LHCN-M2 (cell line): ENCODE measurements around the gene PTPRCAP. TPM values are rescaled to one million over a fixed set of nuclear protein-coding genes. Genes with fewer than 3 reads are reported as not detected.

Source experiments
- DNase-seq: peaks from one replicate; pipeline ENCODE4 v3.0.0-alpha.2; 2012; ENCODE audit warnings: low read depth
- total RNA-seq: library from RNA; depleted of rRNA; stranded (reverse); fragments of >200 nt; gene quantifications from 2 replicates; pipeline ENCODE4 v1.2.3, GENCODE V29; 2014

Gene PTPRCAP
- total RNA-seq, 1 experiment from 2014 or later, result 0.75 TPM

DNA sequence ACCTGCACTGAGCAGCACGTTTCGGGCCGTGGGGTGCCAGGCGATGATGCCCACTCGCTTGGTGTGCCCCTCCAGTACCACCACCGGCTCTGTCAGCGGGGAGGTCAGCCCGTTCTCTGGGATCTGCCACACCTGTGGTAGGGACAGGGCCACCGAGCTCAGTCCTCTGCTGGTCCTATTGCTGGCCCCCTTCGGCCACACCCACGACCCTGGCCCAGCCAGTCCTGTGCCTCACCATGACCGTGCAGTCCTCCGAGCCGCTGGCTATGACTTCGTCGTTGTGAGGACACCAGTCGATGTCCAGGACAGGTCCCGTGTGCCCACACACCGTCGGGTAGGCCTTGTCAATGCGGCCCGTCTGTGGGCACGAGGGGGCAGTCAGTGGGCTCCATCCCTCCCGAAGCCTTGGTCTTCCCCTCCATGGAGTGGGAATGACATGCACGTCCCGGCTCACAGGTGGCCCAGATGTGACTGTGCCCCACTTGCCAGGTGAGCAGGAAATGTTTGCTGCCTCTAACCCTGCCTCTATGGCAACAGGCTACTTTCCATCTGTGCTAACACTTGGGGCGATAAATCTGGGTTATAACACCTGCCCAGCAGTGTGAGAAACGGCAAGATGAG lies 4.4 kb upstream of the PTPRCAP start:
- no peak for DNase-seq

DNA sequence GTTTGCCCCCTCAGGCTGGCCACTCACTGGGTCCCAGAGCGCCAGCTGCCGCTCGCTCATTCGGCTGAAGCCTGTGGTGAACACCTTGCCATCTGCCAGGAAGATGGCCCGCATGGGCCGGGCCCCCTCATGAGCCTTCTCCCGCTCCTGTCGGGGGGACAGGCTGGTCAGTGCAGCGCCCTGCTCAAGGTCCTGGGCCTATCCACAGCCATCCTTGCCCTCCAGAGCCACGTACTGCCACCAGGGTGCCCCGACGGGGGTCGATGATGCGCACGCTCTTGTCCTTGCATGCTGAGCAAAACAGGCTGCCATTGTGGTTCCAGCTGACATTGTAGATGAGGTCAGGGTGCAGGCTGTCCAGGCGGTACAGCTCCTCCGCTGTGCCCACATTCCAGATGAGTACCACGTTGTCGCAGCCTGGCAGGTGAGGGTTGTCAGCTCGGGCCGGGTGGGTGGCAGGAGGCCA lies 3.6 kb upstream of the PTPRCAP start:
- no peak for DNase-seq

DNA sequence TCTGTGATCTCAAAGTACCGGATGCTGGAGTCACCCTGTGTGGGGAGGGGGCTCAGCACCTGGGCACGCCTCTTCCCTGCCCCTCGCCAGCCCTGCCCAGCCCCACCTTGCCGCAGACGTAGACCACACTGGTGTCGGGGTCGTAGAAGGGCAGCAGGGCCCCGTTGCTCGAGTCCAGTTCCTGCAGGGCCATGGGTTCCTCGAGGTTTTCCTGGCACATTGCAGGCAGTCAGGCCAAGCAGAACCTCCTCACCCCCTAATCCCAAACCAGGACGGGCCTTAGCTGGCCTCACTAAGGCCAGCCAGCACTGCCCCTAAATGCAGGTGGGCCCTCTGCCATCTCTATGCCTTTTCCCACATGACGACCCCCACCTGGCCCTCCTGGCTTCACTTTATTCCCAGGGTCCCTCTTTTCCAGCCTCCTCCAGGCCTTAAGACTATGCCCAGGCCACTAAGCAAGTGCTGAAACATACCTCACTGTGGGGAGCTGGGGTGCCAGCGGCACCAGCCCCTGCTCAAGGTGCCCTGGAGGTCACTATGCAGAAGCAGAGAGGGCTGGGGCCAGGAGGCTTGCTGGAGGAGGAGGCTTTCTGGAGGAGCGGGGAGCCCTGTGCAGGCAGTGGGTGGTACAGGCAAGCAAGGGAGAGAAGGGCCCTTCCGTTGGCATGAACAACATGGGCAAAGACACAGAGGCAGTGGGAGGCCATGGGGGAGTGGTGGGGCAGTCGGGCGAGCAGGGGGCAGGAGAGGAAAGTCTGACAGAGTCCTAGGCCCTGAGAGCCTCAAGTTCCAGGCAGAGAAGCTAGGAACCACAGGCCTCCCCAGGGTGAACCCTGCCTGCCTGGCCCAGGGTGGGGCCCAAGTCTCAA lies 3.0 kb upstream of the PTPRCAP start:
- no peak for DNase-seq

DNA sequence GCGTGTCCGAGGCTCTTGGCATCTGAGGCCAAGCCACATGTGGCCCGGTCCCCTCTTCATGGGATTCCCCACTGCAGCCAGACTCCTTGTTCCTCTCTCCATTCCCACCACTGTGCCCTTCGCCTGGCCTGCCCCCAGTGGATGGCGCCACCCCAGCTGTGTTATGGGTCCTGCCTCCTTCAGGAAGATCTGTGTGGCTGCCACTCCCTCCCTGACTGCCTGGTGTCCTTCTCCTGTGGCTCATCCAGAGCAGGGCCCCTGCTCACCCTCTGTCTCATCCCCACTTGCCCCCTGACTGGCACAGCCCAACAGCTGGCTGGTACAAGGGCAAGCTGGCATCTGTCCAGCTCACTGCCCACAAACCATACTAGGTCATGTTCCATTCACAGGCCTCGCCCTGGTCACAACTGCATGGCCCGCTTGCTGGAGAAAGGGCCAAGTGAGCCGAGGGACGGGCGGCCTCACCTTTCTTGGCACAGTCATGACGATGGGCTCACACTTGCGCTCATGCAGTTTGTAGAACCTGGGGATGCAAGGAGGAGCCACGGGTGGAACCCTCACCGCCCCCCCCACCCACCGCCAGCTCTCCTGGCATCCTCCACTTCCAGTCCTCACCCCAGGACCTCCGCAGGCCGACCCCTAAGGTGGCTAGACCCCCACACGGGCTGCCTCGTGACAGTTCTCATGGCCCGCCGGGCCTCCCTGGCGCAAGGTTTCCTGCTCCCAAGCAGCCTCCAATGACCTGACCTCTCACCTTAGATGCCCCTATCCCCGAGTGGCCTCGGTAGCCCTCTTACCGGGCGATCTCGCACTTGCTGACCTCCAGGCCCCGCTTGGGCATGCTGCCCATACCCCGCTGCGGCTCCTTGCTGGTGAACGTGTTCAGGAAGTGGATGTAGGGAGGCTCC lies 2.1 kb upstream of the PTPRCAP start:
- DNase-seq, result peak; percentile 93

DNA sequence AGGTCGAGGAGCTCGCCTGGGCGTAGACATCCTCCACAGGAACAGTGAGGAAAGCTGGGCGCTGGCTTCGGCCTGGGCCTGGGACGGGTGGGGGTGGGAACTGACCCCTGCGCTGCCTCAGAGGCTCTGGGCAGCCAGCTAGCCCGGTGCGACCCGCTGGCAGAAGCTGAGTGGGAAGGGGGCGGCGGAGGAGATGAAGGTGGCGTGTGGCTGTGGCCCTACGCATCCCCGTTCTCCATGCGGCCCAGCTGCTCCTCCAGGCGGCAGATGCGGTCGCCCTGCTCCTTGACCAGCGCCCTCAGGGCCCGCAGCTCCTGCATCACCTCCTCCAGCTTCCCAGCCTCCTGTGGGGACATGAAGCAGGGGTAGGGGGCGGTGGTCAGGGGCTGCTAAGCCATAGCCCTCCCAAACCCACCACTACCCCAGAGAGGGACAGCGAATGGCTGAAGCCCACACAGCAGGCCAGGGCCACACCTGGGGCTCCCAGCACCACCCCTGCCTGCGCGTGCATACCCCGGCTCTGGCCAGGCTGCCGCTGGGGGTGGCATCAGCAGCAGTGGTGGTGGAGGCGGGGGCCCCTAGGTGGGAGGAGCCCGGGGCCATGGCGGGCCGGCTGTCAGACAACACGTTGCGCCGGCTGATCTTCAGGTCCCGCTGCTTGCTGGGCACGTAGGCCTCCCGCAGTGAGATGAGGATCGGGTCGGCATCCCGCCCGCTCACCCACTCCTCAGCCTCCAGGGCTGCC lies 848 bp upstream of the PTPRCAP start:
- no peak for DNase-seq

DNA sequence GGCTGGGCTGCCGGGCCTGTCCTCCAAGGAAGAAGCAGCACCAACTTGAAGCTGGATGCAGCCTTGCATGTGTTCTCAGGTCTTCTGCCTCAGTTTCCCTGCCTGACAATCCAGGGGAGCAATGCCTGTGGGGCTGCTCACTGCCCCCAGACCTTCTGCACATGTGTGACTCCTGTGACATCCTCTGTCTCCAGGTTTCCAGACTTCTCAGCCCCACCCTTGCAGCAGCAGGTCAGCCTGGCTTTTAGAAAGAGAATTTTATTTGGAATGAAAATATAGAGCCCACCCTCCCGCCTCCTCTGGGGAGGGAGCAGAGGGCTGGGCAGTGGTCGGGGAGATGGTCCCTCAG lies 301 bp upstream of the PTPRCAP start:
- no peak for DNase-seq

DNA sequence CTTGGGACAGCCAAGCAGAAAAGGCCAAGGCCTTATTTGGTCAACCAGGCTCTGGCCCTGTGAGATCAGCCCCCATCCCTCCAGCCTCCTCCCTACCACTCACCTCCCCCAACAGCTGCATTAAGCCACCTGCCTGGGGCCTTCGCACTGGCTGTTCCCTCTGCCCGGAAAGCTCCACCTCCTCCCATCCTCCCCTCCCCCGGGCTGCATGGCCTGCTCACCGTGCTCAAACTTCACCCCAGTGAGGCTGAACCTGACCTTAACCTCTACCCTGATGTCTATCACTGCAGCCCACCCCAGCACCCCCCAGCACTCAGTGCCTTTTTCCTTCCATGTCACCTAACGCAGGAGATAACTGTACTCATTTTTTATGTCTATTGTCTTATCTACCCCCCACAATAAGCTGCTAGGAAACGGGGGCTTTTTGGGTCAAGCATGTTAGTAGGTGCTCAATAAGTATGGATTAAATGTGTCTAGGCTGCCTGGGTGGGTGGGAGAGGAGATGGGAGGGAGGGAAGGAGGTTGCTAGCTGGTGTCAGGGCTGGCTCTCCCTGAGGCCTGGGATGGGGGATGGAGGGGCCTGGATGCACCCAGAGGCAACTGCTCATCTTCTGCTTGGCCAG lies 912 bp downstream of the PTPRCAP start:
- peak; percentile 83 for DNase-seq

DNA sequence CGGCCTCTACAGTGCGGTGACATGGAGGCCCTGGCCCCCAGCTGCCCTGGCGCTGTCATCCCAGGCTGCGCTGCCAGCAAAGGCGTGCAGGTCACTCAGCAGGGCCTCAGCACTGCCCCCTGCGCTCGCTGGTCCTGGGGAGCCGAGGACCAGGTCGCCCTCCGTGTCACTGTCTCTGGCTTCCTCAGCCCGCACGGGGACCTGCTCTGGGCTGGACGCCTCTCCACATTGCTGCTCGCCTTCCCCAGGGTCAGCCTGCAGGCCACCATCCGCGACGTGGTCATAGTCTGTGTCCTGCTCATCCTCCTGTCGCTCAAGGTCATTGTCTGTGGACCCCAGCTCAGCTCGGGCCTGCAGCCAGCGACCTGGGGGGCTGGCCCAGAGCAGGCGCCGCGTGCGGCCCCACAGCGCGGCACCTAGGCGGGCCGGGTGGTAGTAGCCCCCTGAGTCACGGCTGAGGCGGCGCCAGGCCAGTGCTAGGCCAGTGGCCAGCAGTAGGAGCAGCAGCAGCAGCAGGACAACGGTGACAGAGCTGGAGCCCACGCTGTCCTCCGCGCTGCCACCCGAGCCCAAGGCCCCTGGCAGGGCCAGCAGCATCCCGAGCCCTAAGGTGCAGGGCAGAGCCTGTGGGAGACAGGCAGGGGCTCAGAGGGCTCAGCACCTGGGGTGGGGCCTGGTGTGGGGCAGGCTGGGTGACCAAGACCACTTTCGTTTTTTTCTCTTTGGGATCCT lies 1.6 kb downstream of the PTPRCAP start:
- no peak for DNase-seq

DNA sequence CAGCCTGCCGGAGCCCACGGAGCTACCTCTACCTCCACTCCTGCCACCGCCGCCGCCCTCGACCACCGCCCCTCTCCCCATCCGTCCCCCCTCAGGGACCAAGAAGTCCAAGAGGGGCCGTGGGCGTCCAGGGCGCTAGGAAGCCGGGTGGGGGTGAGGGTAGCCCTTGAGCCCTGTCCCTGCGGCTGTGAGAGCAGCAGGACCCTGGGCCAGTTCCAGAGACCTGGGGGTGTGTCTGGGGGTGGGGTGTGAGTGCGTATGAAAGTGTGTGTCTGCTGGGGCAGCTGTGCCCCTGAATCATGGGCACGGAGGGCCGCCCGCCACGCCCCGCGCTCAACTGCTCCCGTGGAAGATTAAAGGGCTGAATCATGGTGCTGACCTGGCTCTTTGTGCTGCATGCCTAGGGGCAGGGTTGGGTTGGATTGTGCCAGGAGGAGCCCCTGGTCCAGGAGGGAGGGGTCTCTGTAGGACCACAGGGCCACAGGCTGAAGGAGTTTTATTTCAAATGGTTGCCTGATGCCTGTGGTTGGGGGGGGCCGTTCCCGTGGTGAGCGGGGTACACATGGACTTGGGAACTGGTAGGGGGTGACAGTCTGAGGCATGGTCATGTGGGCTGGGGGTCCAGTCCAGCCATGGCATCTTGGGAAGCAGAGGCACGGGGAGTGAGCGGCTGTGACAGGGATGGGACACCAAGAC lies 2.3 kb downstream of the PTPRCAP start:
- DNase-seq, result peak; percentile 43

DNA sequence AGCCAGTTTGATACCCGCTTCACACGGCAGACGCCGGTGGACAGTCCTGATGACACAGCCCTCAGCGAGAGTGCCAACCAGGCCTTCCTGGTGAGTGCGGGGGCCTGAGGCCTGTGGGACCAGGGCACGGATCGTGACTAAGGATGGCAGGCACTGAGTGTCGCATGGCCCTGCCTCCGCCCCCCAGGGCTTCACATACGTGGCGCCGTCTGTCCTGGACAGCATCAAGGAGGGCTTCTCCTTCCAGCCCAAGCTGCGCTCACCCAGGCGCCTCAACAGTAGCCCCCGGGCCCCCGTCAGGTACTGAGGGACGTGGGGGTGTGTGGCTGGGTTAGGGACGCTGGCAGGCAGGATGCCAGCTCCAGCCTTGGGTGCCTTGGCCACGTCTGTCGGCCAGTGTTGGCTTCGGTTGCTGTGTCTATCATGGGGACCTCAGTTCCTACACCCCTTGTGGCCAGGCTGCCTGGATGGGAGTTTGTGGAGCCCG lies 3.0 kb downstream of the PTPRCAP start:
- no peak for DNase-seq

DNA sequence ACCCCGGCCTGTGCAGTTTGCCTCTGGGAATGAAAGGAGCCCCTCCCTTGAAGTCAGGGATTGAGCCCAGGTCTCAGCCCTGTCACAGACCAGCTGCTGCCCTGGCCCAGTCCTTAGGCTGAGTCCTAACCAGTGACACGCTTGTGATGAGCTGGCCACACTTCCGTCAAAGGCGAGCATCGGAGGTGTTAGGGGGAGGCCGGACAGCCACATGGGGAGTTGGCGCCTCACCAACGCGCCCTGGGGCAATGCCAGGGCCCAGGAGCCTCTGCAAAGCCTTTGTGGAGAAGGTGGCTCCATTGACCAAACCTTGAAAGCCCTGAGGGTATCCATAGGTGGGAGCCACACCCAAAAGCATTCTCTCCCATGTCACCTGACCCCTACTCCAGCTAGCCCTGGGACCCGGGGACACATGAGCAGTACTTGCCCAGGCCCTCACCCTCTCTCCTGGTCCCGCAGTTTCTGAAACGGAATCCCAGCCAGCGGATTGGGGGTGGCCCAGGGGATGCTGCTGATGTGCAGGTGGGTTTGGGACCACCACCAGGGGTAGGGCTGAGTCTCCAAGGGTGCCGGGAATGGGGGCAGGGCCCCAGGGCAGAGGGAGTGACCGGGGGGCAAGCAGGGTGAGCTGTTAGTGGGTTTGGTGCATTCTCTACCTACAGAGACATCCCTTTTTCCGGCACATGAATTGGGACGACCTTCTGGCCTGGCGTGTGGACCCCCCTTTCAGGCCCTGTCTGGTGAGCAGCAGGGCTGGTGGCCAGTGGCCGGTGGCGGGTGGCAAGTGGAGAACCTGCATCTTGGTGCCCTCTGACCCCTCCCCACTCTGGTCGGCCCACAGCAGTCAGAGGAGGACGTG lies 3.7 kb downstream of the PTPRCAP start:
- no peak for DNase-seq

DNA sequence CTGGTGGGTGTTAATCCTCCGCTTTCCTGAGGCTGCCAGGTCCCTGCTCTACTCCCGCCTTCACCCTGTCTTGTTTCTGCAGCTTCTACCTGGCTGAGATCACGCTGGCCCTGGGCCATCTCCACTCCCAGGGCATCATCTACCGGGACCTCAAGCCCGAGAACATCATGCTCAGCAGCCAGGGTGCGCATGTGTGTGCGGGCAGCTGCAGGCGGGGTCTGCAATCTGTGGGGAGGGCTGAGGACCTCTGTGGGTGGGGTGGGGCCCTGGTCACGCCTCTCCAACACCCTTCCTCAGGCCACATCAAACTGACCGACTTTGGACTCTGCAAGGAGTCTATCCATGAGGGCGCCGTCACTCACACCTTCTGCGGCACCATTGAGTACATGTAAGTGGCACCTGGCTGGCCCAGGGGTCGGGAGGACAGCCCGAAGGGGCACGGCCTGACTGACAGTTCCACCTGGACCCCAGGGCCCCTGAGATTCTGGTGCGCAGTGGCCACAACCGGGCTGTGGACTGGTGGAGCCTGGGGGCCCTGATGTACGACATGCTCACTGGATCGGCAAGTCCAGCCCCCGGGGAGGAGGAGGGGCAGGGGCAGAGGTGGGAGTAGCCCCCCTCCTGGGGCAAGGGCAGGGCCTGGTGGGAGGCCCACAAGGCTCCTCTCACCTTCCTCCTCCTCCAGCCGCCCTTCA lies 4.7 kb downstream of the PTPRCAP start:
- no peak for DNase-seq

DNA sequence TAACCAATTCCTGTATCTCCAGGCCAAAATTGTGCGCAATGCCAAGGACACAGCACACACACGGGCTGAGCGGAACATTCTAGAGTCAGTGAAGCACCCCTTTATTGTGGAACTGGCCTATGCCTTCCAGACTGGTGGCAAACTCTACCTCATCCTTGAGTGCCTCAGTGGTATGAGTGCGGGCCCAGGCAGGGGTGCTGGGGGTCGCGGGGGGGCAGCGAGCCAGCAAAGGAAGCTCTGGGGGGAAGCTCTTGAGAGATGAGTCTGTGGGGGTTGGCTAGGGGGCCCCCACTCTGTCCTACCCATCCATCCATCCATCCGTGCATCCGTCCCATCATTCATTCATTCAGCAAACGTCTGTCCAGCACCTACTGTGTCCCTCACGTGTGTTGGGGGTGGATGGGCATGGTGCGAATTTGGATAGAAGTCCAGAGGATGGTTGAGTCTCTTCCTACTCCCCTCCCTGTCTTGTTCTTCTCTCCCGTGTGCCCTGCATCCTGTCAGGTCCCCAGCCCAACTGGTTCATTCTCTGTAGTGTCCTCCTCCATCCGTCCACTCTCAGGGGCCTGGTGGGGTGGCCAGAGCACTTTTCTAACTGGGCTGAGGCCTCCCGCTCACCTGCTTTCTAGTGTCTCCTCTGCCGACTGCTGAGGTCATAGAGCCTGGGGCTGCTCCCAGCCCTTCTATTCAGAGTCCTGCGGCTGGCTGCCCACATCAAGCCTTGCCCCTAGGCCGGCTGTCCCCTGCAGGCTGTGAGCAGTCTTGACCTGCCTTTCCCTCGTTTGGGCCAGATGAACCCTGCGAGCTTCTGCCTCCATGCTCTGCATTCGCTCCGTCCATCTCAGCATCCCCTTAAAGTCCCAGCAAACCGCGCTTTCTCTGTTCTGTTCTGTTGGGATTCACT lies 5.9 kb downstream of the PTPRCAP start:
- DNase-seq, result no peak

DNA sequence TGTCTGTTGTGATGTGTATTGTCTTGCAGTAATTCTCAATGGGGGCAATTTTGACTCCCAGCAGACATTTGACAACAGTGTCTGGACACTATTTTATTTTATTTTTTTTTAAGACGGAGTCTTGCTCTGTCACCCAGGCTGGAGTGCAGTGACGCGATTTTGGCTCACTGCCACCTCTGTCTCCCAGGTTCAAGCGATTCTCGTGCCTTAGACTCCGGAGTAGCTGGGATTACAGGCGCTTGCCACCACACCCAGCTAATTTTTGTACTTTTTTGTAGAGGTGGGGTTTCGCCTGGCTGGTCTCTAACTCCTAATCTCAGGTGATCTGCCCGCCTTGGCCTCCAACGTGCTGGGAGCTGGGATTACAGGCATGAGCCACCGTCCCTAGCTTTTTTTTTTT lies 7.8 kb downstream of the PTPRCAP start:
- DNase-seq, result no peak

DNA sequence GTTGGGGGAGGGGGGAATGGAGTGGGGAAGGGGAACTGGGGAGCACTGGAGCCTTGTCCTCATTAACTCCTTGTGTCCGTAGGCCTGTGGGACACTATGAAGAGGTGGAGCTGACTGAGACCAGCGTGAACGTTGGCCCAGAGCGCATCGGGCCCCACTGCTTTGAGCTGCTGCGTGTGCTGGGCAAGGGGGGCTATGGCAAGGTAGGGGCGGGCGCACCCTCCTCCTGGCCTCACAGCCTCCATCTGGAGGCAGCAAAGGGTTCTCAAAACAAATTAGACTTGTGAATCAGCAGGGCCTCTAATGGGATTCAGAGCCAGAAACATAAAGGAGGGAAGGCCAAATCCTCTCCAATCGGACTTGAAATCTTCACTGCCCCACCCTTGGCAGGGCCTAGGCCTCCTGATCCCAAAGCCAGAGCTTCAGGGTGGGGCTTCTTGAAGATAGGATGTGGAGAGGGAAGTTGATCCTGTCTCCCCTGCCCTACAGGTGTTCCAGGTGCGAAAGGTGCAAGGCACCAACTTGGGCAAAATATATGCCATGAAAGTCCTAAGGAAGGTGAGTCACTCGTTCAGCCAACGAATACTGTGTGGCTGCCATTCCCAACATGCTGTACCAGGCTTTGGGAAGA lies 8.3 kb downstream of the PTPRCAP start:
- DNase-seq, result no peak
